Measurements from ENCODE around the gene B9D2.

The B9D2 gene

DNA sequence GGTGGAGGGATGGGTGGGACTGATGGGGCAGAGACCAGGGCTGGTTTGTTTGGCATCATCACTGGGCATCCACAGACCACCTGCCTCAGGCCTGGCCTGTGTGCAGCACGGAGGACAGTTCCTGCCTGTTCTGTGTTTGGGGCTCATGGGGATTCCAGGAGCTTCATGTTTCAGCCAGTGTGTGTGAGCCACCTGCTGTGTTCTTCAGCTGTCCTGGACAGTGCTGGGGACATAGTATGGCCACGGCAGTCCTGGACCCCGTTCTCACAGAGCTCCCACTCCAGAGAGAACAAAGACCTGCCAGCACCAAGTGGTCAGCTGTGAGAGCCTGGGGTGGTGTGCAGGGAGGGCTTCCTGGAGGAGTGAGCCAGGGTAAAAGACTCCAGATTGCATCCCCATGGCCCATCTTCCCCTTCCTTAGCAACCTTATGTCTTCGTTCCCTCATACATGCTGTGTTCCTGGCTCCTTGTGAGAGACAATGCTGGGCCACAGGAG lies 55.9 kb downstream of the B9D2 start:
- no peak for DNase-seq

DNA sequence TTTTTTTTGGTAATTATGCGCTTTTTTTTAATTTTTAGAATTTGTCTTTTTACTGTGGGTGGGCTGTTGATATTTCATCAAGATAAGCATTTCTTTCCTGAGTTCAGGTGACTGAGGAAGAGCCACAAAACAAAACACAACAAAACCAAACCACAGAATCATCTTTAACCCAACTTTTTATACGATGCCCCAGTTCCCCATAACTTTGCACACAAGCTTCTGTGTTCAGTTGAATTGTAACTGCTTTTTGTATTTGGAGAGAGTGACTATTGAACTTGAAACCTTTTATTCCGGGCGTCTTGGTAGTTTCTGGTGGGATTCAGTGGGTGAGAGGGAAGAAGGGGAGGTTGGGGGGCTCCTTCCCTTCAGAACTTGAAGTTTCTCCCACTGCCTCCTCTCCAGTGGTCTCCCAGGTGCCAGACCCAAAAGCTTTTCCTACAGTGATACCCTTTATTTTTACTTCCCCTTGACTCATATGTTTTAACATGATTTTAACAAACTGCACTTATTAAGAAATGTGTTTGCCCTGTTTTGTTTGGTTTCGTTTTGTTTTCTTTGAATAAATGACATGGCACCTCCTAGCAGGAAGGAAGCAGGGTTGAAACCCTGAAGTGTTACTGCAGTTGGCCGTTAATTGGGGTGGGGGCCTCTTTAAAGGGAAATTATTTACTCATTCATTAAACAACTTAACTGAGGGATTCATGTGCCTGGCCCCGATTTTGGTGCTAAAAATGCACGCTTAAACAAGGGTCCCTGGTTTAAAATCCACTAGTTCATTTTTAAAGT lies 56.7 kb downstream of the B9D2 start:
- no peak for DNase-seq

DNA sequence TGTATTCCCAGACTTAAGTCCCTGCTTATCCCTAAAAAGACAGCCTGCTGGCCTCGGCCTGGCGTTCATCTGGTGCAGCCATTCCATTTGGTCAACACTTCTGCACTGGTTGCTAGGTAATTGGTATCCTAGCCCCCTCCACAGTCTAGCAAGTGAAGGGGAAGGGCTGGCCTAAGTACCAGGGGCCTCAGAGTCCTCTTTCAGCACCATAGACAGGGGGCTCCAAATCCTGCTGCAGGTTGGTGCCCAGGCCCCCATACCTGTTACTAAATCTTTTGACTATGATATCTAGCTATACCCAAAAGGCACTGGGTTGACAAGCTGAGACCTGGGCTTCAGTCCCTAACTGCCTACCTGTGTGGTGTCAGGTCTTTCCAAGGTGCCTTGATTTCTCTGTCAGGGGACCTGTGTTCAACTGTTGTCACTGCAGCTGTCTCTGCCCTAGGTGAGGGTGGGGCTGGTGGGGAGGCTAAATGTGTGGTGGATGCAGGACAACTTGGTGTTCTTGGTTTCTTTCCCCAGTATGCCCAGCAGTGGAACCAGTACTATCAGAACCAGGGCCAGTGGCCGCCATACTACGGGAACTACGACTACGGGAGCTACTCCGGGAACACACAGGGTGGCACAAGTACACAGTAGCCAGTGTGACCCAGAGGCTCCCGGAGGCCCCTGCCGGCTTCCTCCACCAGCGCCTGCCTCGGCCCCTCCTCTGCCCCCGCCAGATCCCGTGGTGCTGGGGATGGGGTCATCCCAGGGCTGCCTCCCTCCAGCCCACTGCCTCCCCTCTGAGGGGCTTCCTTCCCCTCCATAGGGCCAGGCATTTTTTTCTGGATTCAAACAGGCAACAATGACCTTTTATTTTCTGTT lies 57.8 kb downstream of the B9D2 start:
- DNase-seq = no peak

DNA sequence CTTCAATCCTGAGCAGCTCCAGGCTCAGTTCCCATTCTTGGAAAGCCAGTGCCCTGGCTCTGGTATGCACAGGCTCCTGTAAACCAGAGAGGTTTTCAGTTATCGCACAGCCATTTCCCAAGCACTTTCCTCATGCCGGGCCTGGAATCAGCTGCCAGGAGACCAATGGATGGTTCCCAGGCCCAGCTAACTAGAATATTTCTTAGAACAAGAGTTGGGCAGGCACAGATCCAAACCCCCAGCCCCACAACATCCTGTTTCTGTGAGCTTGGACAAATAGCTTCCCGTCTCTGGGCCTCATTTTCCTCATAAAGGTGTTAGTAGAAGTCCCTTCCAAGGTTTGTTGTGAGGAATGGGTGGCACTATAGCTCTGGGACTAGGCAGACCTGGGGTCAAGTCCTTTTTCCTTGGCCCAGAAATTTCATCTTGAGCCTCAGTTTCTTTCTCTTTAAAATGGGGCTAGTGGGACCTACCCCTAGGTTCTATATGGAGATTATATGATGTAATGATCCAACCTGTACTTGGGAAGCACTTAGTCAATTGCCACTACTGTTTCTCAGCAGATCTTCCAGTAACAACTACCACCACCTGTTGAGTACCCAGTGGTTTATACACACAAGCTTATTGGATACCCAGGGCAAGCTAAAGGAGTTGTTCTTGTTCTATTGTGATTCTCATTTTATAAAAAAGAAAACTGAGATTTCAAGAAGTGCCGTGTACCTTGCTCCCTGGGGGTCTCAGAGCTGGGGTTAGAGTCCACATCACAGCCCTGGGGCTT lies 59.1 kb downstream of the B9D2 start:
- DNase-seq = no peak

Measured in NCI-H2171 (cell line).